GM18526 (cell line): Measurements from ENCODE around the gene HOXC12.

Source experiments
- POLR2A ChIP-seq: IDR thresholded peaks from 3 replicates; pipeline ENCODE4 v1.6.1; 2011; ENCODE audit not compliant: insufficient read length; ENCODE audit errors: extremely low read depth

The HOXC12 gene

GRCh38 chr12:53999559-54000115 is 44.9 kb downstream of the HOXC12 start:
- no peak for TF ChIP-seq POLR2A

GRCh38 chr12:54000116-54001114 is 45.7 kb downstream of the HOXC12 start, which contains the start of gene HOXC9:
Gene HOXC9, plus strand, starts transcription at chr12:54000161. Its CDS starts 28 bp downstream, at chr12:54000189.
- no peak for TF ChIP-seq POLR2A

GRCh38 chr12:54001283-54002187 is 46.8 kb downstream of the HOXC12 start:
- no peak for TF ChIP-seq POLR2A

GRCh38 chr12:54002278-54002914 is 47.7 kb downstream of the HOXC12 start:
- no peak for TF ChIP-seq POLR2A

- TF ChIP-seq POLR2A, result no peak
Measured at GRCh38 chr12:54002915-54003389, 48.2 kb downstream of the HOXC12 start.

GRCh38 chr12:54003625-54004024 is 48.9 kb downstream of the HOXC12 start:
- no peak for TF ChIP-seq POLR2A

- no peak for TF ChIP-seq POLR2A
Measured at GRCh38 chr12:54004063-54004840, 49.5 kb downstream of the HOXC12 start.

GRCh38 chr12:54004841-54005530 is 50.3 kb downstream of the HOXC12 start:
- TF ChIP-seq POLR2A, result no peak

- no peak for TF ChIP-seq POLR2A
Measured at GRCh38 chr12:54005531-54005852, 50.8 kb downstream of the HOXC12 start.

- TF ChIP-seq POLR2A, result no peak
Measured at GRCh38 chr12:54005853-54006558, 51.3 kb downstream of the HOXC12 start.

GRCh38 chr12:54006559-54007220 is 52.0 kb downstream of the HOXC12 start:
- TF ChIP-seq POLR2A, result no peak

GRCh38 chr12:54007538-54008259 is 53.0 kb downstream of the HOXC12 start:
- no peak for TF ChIP-seq POLR2A
